GM12878 (cell line): ENCODE results near the gene CHRNE. TPM values are rescaled to one million over a fixed set of nuclear protein-coding genes. Genes with fewer than 3 reads are reported as not detected.

Experiments used
- DPF2 ChIP-seq: fragments of 450-650 bp; IDR thresholded peaks from 2 replicates; pipeline ENCODE4 v1.6.1; 2017; ENCODE audit warnings: mild to moderate bottlenecking
- EP300 ChIP-seq, 2 experiments: fragments of 150-350 bp in 1 of 2; IDR thresholded peaks; 2 replicates each; pipeline ENCODE4 v1.6.1; 2011 to 2012; ENCODE audit warnings: low read depth in 2 of 2, low read length in 2 of 2, borderline replicate concordance in 1 of 2, improper control_type of control experiment in 1 of 2, inconsistent platforms in 1 of 2; ENCODE audit not compliant: control insufficient read depth in 1 of 2
- HDGF ChIP-seq: fragments of 450-650 bp; IDR thresholded peaks from 2 replicates; pipeline ENCODE4 v1.6.1; 2016; ENCODE audit warnings: antibody characterized with exemption
- NFIC ChIP-seq: IDR thresholded peaks from 2 replicates; pipeline ENCODE4 v1.6.1; 2012; ENCODE audit warnings: low read depth, mild to moderate bottlenecking, inconsistent platforms, low read length, moderate library complexity
- STAT1 ChIP-seq: fragments of 450-650 bp; conservative IDR thresholded peaks from 2 replicates; pipeline ENCODE4 v1.6.1; 2014; ENCODE audit warnings: antibody characterized with exemption, mild to moderate bottlenecking
- ZNF24 ChIP-seq: fragments of 450-650 bp; IDR thresholded peaks from 2 replicates; pipeline ENCODE4 v1.6.1; 2017; ENCODE audit warnings: antibody characterized with exemption, mild to moderate bottlenecking
- polyA plus RNA-seq, 11 experiments: library from polyadenylated mRNA; depleted of rRNA in 4 of 11; unstranded in 6 of 11; stranded (reverse) in 5 of 11; fragments of >200 nt; fragmentation: Nextera tagmentation in 4 of 11; fragmentation: Illumina TruSeq in 1 of 11; extraction: Ambion mirVana in 4 of 11; extraction: Trizol in 1 of 11; gene quantifications; 1 replicate in 1 of 11; 2 replicates in 10 of 11; pipeline versions ENCODE4 v1.2.1 to v1.2.3, GENCODE V29; 2011 to 2016; ENCODE audit warnings: inconsistent platforms in 2 of 11, missing spikeins in 2 of 11, low read depth in 1 of 11
- total RNA-seq, 4 experiments: library from RNA; depleted of rRNA in 3 of 4; stranded (reverse); fragments of >200 nt in 3 of 4; fragmentation: Illumina TruSeq in 1 of 4; extraction: Trizol in 1 of 4; gene quantifications; 2 replicates each; pipeline versions ENCODE4 v1.2.1 to v1.2.3, GENCODE V29; 2013 to 2021
- TF ChIP-seq, protein P1 (sequence below): IDR thresholded peaks from 2 replicates; pipeline ENCODE4 v1.6.1; 2012; ENCODE audit warnings: improper control_type of control experiment, low read depth, low read length; ENCODE audit not compliant: insufficient replicate concordance
- TF ChIP-seq, protein P2 (sequence below): fragments of 450-650 bp; formaldehyde crosslinking; IDR thresholded peaks from 2 replicates; pipeline ENCODE4 v1.4.0; 2022; ENCODE audit warnings: mild to moderate bottlenecking, moderate library complexity

Gene CHRNE
- total and polyA plus RNA-seq, 10 of the 15 experiments (the other 5 are each of a cell fraction or from before 2014, with no cell fraction given): 0.05 to 0.11 (median 0.08) TPM; not detected in 6

DNA sequence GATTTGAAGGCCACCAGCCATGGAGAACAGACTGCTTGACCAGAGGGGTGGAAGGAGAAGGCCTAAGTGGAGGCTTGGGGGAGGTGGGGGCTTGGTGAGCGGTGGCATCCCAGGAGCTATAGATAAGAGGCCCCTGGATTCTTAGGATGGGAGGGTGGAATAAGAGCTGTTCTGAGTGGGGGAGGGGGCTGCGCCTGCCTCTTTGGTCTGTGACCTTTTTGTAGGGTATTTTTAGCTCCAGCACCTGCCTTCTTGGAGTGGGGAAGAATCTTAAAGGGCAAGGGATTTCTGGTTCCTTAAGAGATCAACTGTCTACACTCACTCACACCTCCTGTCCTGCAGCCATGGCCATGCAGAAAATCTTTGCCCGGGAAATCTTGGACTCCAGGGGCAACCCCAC is 48.6 kb upstream of the CHRNE start (continued):
- TF ChIP-seq, protein P1, sequence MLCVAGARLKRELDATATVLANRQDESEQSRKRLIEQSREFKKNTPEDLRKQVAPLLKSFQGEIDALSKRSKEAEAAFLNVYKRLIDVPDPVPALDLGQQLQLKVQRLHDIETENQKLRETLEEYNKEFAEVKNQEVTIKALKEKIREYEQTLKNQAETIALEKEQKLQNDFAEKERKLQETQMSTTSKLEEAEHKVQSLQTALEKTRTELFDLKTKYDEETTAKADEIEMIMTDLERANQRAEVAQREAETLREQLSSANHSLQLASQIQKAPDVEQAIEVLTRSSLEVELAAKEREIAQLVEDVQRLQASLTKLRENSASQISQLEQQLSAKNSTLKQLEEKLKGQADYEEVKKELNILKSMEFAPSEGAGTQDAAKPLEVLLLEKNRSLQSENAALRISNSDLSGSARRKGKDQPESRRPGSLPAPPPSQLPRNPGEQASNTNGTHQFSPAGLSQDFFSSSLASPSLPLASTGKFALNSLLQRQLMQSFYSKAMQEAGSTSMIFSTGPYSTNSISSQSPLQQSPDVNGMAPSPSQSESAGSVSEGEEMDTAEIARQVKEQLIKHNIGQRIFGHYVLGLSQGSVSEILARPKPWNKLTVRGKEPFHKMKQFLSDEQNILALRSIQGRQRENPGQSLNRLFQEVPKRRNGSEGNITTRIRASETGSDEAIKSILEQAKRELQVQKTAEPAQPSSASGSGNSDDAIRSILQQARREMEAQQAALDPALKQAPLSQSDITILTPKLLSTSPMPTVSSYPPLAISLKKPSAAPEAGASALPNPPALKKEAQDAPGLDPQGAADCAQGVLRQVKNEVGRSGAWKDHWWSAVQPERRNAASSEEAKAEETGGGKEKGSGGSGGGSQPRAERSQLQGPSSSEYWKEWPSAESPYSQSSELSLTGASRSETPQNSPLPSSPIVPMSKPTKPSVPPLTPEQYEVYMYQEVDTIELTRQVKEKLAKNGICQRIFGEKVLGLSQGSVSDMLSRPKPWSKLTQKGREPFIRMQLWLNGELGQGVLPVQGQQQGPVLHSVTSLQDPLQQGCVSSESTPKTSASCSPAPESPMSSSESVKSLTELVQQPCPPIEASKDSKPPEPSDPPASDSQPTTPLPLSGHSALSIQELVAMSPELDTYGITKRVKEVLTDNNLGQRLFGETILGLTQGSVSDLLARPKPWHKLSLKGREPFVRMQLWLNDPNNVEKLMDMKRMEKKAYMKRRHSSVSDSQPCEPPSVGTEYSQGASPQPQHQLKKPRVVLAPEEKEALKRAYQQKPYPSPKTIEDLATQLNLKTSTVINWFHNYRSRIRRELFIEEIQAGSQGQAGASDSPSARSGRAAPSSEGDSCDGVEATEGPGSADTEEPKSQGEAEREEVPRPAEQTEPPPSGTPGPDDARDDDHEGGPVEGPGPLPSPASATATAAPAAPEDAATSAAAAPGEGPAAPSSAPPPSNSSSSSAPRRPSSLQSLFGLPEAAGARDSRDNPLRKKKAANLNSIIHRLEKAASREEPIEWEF: no peak
- TF ChIP-seq STAT1 (no peak), EP300 (IDR thresholded peaks at IDR 0.05; ENCODE audit: borderline replicate concordance in 1 of 2, control insufficient read depth in 1 of 2, low read depth in 2 of 2, low read length in 2 of 2) (no peak), NFIC (no peak), DPF2 (no peak), ZNF24 (no peak), HDGF (no peak)
- TF ChIP-seq, protein P2, sequence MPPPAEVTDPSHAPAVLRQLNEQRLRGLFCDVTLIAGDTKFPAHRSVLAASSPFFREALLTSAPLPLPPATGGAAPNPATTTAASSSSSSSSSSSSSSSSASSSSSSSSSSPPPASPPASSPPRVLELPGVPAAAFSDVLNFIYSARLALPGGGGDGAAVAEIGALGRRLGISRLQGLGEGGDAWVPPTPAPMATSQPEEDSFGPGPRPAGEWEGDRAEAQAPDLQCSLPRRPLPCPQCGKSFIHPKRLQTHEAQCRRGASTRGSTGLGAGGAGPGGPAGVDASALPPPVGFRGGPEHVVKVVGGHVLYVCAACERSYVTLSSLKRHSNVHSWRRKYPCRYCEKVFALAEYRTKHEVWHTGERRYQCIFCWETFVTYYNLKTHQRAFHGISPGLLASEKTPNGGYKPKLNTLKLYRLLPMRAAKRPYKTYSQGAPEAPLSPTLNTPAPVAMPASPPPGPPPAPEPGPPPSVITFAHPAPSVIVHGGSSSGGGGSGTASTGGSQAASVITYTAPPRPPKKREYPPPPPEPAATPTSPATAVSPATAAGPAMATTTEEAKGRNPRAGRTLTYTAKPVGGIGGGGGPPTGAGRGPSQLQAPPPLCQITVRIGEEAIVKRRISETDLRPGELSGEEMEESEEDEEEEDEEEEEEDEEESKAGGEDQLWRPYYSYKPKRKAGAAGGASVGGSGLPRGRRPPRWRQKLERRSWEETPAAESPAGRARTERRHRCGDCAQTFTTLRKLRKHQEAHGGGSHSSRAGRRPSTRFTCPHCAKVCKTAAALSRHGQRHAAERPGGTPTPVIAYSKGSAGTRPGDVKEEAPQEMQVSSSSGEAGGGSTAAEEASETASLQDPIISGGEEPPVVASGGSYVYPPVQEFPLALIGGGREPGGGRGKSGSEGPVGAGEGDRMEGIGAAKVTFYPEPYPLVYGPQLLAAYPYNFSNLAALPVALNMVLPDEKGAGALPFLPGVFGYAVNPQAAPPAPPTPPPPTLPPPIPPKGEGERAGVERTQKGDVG (CRISPR knock-in tag): no peak
